HCT116 (cell line): Measurements from ENCODE around the gene ZER1. TPM values are rescaled to one million over a fixed set of nuclear protein-coding genes. Genes with fewer than 3 reads are reported as not detected.

ENCODE experiments used
- ATAC-seq: fragments of 200-7000 bp; cut with Tn5 transposase; 2 replicates; pipeline ENCODE4 v1.9.1; 2020; ENCODE audit warnings: mild to moderate bottlenecking, moderate library complexity
- BruUV-seq: library from RNA; stranded (reverse); fragments of 400-500 nt; replicated peaks from 2 replicates; lab custom pipeline; 2021; lab: Mats Ljungman, UMichigan
- CTCF ChIA-PET: fragments of 300-600 bp; sonication (Branson Sonifier 250); formaldehyde crosslinking; loops from one replicate; lab custom pipeline; 2021; ENCODE audit warnings: antibody characterized with exemption; lab: Charles Lee
- POLR2A ChIA-PET: fragments of 300-600, 350-600 bp; sonication (Branson Sonifier 250); formaldehyde crosslinking; loops from one replicate; lab custom pipeline; 2021; ENCODE audit warnings: antibody characterized with exemption; lab: Charles Lee
- RAD21 ChIA-PET, 2 experiments: fragments of 300-600 bp; sonication (Branson Sonifier 250); formaldehyde crosslinking; loops; one replicate each; lab custom pipeline; 2023; ENCODE audit warnings: low total read pairs in 2 of 2; ENCODE audit not compliant: uncharacterized antibody in 2 of 2, unreplicated experiment in 2 of 2, low non-redundant PET in 1 of 2; lab: Charles Lee
- DNase-seq: peaks from one replicate; pipeline ENCODE4 v3.0.0-alpha.2; 2010; ENCODE audit warnings: low read depth, low spot score
- H2AFZ ChIP-seq: fragments of 200-600 bp; shearing (Covaris generic), sonication (generic); 2 replicates; pipeline ENCODE4 v1.6.1; 2017; ENCODE audit warnings: low read depth, mixed run types, mixed read lengths, antibody characterized with exemption, low read length; ENCODE audit not compliant: poor library complexity, severe bottlenecking
- H3K27ac ChIP-seq: 2 replicates; pipeline ENCODE4 v1.5.1; 2012; ENCODE audit warnings: low read depth, low read length
- H3K27me3 ChIP-seq: fragments of 200-600 bp; sonication (generic); 2 replicates; pipeline ENCODE4 v1.6.1; 2016; ENCODE audit warnings: mixed run types, low read length, mixed read lengths; ENCODE audit not compliant: insufficient read depth
- H3K36me3 ChIP-seq, 2 experiments: fragments of 200-500 bp in 1 of 2; fragments of 200-600 bp in 1 of 2; sonication (Bioruptor generic) in 1 of 2; sonication (generic) in 1 of 2; 2 replicates each; pipeline versions ENCODE4 v1.5.1 to v1.6.1; 2014 to 2016; ENCODE audit warnings: low read length in 2 of 2, inconsistent platforms in 1 of 2, mixed read lengths in 1 of 2, mixed run types in 1 of 2; ENCODE audit not compliant: insufficient read depth in 2 of 2, control insufficient read depth in 1 of 2
- H3K4me1 ChIP-seq, 2 experiments: fragments of 200-600 bp in 1 of 2; sonication (generic) in 1 of 2; 2 replicates each; pipeline versions ENCODE4 v1.5.1 to v1.6.1; 2012 to 2017; ENCODE audit warnings: low read length in 2 of 2, inconsistent platforms in 1 of 2, mild to moderate bottlenecking in 1 of 2, mixed read lengths in 1 of 2, mixed run types in 1 of 2, moderate library complexity in 1 of 2; ENCODE audit not compliant: insufficient read depth in 2 of 2, control insufficient read depth in 1 of 2
- H3K4me2 ChIP-seq: fragments of 200-600 bp; sonication (generic); 2 replicates; pipeline ENCODE4 v1.6.1; 2017; ENCODE audit warnings: mixed run types, low read length, mixed read lengths
- H3K4me3 ChIP-seq, 2 experiments: fragments of 200-600 bp in 1 of 2; sonication (generic) in 1 of 2; replicated peaks in 1 of 2; 2 replicates each; pipeline ENCODE4 v1.5.1; 2011 to 2016; ENCODE audit warnings: low read length in 2 of 2, control low read depth in 1 of 2, low read depth in 1 of 2, mild to moderate bottlenecking in 1 of 2, mixed read lengths in 1 of 2, mixed run types in 1 of 2
- H3K79me2 ChIP-seq: fragments of 200-600 bp; sonication (generic); 2 replicates; pipeline ENCODE4 v1.6.1; 2017; ENCODE audit warnings: mild to moderate bottlenecking, mixed run types, low read length, moderate library complexity, mixed read lengths; ENCODE audit not compliant: insufficient read depth
- H3K9ac ChIP-seq: fragments of 200-600 bp; sonication (generic); 2 replicates; pipeline ENCODE4 v1.6.1; 2016; ENCODE audit warnings: low read length, mixed read lengths
- H3K9me2 ChIP-seq: fragments of 200-600 bp; sonication (generic), shearing (Covaris generic); 2 replicates; pipeline ENCODE4 v1.6.1; 2017; ENCODE audit warnings: mixed run types, mild to moderate bottlenecking, moderate library complexity; ENCODE audit not compliant: insufficient read depth
- H3K9me3 ChIP-seq, 2 experiments: fragments of 200-500 bp in 1 of 2; fragments of 200-600 bp in 1 of 2; sonication (Bioruptor generic) in 1 of 2; sonication (generic) in 1 of 2; 2 replicates each; pipeline ENCODE4 v1.6.1; 2014 to 2017; ENCODE audit warnings: low read length in 2 of 2, mixed read lengths in 2 of 2, inconsistent platforms in 1 of 2, low read depth in 1 of 2, mild to moderate bottlenecking in 1 of 2, mixed run types in 1 of 2, moderate library complexity in 1 of 2; ENCODE audit not compliant: control insufficient read depth in 1 of 2, insufficient read depth in 1 of 2
- H4K20me1 ChIP-seq: fragments of 200-600 bp; sonication (generic), shearing (Covaris generic); 2 replicates; pipeline ENCODE4 v1.6.1; 2017; ENCODE audit warnings: mixed run types, mild to moderate bottlenecking, moderate library complexity; ENCODE audit not compliant: insufficient read depth
- CBX3 ChIP-seq: IDR thresholded peaks from 2 replicates; pipeline ENCODE4 v1.6.1; 2012; ENCODE audit warnings: low read depth
- CEBPB ChIP-seq: IDR thresholded peaks from 2 replicates; pipeline ENCODE4 v1.6.1; 2012; ENCODE audit warnings: low read depth
- ELF1 ChIP-seq: IDR thresholded peaks from 2 replicates; pipeline ENCODE4 v1.6.1; 2012; ENCODE audit warnings: low read depth, borderline replicate concordance
- EZH2 ChIP-seq: fragments of 200-600 bp; sonication (generic); IDR thresholded peaks from 2 replicates; pipeline ENCODE4 v1.6.1; 2017; ENCODE audit warnings: antibody characterized with exemption, mixed run types
- FOSL1 ChIP-seq: IDR thresholded peaks from 2 replicates; pipeline ENCODE4 v1.6.1; 2012; ENCODE audit warnings: low read depth
- JUND ChIP-seq: IDR thresholded peaks from 2 replicates; pipeline ENCODE4 v1.6.1; 2012
- POLR2A ChIP-seq: IDR thresholded peaks from 2 replicates; pipeline ENCODE4 v1.7.0; 2011; ENCODE audit warnings: borderline replicate concordance; ENCODE audit not compliant: insufficient read depth, insufficient read length; ENCODE audit errors: extremely low read depth
- RAD21 ChIP-seq: IDR thresholded peaks from 2 replicates; pipeline ENCODE4 v1.6.1; 2012; ENCODE audit warnings: low read depth, mild to moderate bottlenecking
- SP1 ChIP-seq: IDR thresholded peaks from 2 replicates; pipeline ENCODE4 v1.6.1; 2012; ENCODE audit warnings: low read depth
- SRF ChIP-seq: IDR thresholded peaks from 2 replicates; pipeline ENCODE4 v1.6.1; 2012; ENCODE audit warnings: low read depth
- TCF7L2 ChIP-seq: IDR thresholded peaks from 2 replicates; pipeline ENCODE4 v1.7.0; 2011; ENCODE audit warnings: borderline replicate concordance, inconsistent platforms; ENCODE audit not compliant: insufficient read depth, insufficient read length; ENCODE audit errors: extremely low read depth
- ZFX ChIP-seq: fragments of 450-650 bp; IDR thresholded peaks from 2 replicates; pipeline ENCODE4 v1.6.1; 2017
- intact Hi-C: fragments of 100-400 bp; cut with micrococcal nuclease; formaldehyde crosslinking; loops from 2 replicates; pipeline ENCODE4 v1.10.0; 2022
- total RNA-seq: library from RNA; stranded (reverse); gene quantifications from one replicate; pipeline ENCODE4 v1.2.1, GENCODE V29; 2021; ENCODE audit not compliant: unreplicated experiment
- TF ChIP-seq, protein P1 (sequence below), 3 experiments: fragments of 200-600 bp in 1 of 3; sonication (generic) in 1 of 3; IDR thresholded peaks in 2 of 3; conservative IDR thresholded peaks in 1 of 3; 2 replicates each; pipeline ENCODE4 v1.5.1; 2012 to 2017; ENCODE audit warnings: low read depth in 2 of 3, low read length in 2 of 3, antibody characterized with exemption in 1 of 3, borderline replicate concordance in 1 of 3, control low read depth in 1 of 3, mild to moderate bottlenecking in 1 of 3, mixed read lengths in 1 of 3, mixed run types in 1 of 3, moderate library complexity in 1 of 3; ENCODE audit not compliant: insufficient read depth in 1 of 3
- TF ChIP-seq, protein P2 (sequence below): IDR thresholded peaks from 2 replicates; pipeline ENCODE4 v1.6.1; 2012
- TF ChIP-seq, protein P3 (sequence below): IDR thresholded peaks from 2 replicates; pipeline ENCODE4 v1.6.1; 2012; ENCODE audit warnings: low read depth
- TF ChIP-seq, protein P4 (sequence below): IDR thresholded peaks from 2 replicates; pipeline ENCODE4 v1.6.1; 2012

Gene ZER1
- total RNA-seq, 1 experiment from 2014 or later: 18.0 TPM

DNA sequence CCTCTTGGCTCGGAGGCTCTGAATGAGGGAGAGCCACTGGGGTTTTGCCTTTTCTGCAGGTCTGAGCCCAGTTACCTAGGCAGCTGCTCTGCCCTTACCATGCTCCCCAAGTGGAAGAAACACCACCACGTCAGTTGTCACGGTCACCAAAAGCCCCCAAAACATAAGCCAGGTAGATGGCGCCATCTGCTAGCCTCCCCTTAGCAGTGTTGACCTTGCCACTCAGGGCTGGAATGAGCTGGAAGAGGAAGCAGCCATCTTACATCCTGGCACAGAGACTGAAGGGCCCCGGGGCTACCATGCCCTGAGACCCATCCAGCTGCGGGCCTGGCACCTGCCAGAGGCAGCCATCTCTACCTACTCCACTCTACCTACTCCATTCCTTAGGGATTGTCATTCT is 7.4 kb downstream of the ZER1 start:
- intact Hi-C loops: no loop called here
- H3K4me3 ChIP-seq: no peak overlapping the region
- H3K9me3 ChIP-seq: no peaks in the 10 kb centered on the region
- H3K27ac ChIP-seq: no peak overlapping the region
- H4K20me1 ChIP-seq: no peaks in the 10 kb centered on the region
- ATAC-seq (peak; percentile 60), DNase-seq (no peak)
- TSS peak; percentile 25 for BruUV-seq
- ChIA-PET CTCF (no interaction called here), POLR2A (no interaction called here), RAD21 (no interaction called here)
- H3K27me3 ChIP-seq: no peaks in the 10 kb centered on the region
- H3K79me2 ChIP-seq: no peaks in the 10 kb centered on the region
- H3K36me3 ChIP-seq: no peaks in the 10 kb centered on the region
- no peak overlapping the region for H3K9ac ChIP-seq
- H3K4me2 ChIP-seq: no peak overlapping the region
- H3K9me2 ChIP-seq: no peaks in the 10 kb centered on the region
- no peaks in the 10 kb centered on the region for H3K4me1 ChIP-seq
- TF ChIP-seq, protein P1, sequence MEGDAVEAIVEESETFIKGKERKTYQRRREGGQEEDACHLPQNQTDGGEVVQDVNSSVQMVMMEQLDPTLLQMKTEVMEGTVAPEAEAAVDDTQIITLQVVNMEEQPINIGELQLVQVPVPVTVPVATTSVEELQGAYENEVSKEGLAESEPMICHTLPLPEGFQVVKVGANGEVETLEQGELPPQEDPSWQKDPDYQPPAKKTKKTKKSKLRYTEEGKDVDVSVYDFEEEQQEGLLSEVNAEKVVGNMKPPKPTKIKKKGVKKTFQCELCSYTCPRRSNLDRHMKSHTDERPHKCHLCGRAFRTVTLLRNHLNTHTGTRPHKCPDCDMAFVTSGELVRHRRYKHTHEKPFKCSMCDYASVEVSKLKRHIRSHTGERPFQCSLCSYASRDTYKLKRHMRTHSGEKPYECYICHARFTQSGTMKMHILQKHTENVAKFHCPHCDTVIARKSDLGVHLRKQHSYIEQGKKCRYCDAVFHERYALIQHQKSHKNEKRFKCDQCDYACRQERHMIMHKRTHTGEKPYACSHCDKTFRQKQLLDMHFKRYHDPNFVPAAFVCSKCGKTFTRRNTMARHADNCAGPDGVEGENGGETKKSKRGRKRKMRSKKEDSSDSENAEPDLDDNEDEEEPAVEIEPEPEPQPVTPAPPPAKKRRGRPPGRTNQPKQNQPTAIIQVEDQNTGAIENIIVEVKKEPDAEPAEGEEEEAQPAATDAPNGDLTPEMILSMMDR (IDR thresholded peaks at IDR 0.05 in 2 of 3, conservative IDR thresholded peaks at IDR 0.05 in 1 of 3; ENCODE audit: borderline replicate concordance in 1 of 3, insufficient read depth in 1 of 3, low read depth in 2 of 3, low read length in 2 of 3): peak in 1 of 3 experiments; percentile 17; a peak in 2 of 6 replicates
- TF ChIP-seq RAD21 (peak; percentile 31; the same call in 1 of the 2 replicates), JUND (no peak)
- no peak overlapping the region for H2AFZ ChIP-seq

DNA sequence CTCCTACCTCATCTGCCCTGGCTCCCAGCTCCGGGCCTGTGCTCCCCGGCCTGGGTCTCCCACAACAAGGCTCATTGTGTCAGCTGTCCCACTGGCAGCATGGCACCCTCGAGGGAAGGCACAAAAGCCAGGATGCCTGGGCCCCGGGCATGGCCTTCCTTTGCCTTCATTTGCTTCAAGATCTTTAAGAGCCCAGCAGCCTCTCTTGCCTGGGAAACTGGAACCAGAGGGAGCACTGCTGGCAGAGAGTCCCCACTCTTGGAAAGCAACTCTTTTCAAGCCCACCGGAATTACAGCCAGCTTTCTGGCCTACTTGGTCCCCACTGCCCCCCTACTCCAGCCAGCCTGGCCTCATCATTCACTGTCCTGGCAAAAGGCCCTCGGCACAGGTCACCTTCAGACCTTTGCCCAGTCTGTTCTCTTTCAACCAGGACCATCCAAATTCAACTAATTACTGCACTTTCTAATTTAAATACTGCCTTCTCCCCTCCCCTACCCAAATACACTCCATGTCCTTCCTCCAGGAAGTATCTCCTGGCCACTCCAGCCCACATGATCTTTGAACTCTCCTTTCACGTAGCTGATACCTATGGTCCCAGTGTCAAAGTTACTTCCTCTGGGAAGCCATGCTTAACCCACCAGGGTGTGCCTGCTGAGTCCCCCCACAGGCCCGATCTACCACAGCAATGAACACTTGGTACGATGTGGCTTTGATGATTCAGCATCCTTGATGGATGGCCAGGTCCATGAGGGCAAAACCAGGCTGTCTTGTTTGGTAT is 8.9 kb downstream of the ZER1 start:
- Histone ChIP-seq H2AFZ (no peak overlapping the region), H3K9me3 (no peaks in the 10 kb centered on the region), H3K79me2 (no peaks in the 10 kb centered on the region), H4K20me1 (no peaks in the 10 kb centered on the region), H3K9me2 (no peaks in the 10 kb centered on the region), H3K4me3 (no peak overlapping the region), H3K27ac (no peak overlapping the region), H3K27me3 (no peaks in the 10 kb centered on the region), H3K4me2 (no peak overlapping the region), H3K9ac (no peak overlapping the region), H3K4me1 (no peaks in the 10 kb centered on the region), H3K36me3 (no peaks in the 10 kb centered on the region)
- no peak for TF ChIP-seq FOSL1
- TF ChIP-seq, protein P2, sequence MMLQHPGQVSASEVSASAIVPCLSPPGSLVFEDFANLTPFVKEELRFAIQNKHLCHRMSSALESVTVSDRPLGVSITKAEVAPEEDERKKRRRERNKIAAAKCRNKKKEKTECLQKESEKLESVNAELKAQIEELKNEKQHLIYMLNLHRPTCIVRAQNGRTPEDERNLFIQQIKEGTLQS: no peak
- TF ChIP-seq RAD21: no peak
- TF ChIP-seq EZH2: no peak
- no peak for TF ChIP-seq CBX3
- TF ChIP-seq, protein P3, sequence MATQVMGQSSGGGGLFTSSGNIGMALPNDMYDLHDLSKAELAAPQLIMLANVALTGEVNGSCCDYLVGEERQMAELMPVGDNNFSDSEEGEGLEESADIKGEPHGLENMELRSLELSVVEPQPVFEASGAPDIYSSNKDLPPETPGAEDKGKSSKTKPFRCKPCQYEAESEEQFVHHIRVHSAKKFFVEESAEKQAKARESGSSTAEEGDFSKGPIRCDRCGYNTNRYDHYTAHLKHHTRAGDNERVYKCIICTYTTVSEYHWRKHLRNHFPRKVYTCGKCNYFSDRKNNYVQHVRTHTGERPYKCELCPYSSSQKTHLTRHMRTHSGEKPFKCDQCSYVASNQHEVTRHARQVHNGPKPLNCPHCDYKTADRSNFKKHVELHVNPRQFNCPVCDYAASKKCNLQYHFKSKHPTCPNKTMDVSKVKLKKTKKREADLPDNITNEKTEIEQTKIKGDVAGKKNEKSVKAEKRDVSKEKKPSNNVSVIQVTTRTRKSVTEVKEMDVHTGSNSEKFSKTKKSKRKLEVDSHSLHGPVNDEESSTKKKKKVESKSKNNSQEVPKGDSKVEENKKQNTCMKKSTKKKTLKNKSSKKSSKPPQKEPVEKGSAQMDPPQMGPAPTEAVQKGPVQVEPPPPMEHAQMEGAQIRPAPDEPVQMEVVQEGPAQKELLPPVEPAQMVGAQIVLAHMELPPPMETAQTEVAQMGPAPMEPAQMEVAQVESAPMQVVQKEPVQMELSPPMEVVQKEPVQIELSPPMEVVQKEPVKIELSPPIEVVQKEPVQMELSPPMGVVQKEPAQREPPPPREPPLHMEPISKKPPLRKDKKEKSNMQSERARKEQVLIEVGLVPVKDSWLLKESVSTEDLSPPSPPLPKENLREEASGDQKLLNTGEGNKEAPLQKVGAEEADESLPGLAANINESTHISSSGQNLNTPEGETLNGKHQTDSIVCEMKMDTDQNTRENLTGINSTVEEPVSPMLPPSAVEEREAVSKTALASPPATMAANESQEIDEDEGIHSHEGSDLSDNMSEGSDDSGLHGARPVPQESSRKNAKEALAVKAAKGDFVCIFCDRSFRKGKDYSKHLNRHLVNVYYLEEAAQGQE: no peak
- TF ChIP-seq SRF: no peak
- no peak for TF ChIP-seq TCF7L2
- TF ChIP-seq SP1: no peak
- TF ChIP-seq, protein P4, sequence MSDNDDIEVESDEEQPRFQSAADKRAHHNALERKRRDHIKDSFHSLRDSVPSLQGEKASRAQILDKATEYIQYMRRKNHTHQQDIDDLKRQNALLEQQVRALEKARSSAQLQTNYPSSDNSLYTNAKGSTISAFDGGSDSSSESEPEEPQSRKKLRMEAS: no peak
- no peak for TF ChIP-seq ELF1
- no peak for TF ChIP-seq CEBPB
- TF ChIP-seq POLR2A: no peak
- TF ChIP-seq ZFX: no peak
- RAD21 ChIA-PET: no interaction called here
- ATAC-seq (no peak), DNase-seq (no peak)
- no TSS peak for BruUV-seq
- POLR2A ChIA-PET: no interaction called here
- intact Hi-C loops: no loop called here
- CTCF ChIA-PET: no interaction called here
